Measurements from ENCODE around the gene CARMIL1.

DNA sequence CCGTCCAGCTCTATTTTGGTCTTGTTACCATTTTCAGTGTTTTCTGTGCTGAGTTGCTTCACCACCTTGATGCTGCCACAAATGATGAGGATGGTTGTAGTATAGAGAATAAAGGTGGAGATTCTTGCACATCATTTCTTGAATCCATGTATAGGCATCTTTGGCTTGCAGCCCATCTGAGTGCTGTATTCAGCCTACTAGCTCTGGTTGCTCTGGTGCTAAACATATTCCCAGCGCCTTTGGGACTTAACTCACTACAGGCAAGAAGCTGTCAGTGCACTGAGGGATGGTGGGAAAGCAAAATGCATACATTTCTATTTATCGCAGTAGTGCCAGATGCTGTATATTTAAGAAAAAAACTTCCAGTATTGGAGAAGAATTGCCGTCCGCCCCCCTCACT lies 86.0 kb downstream of the CARMIL1 start:
- no peak for TF ChIP-seq POLR2A (IDR thresholded peaks at IDR 0.05)
- TF ChIP-seq, protein P1, sequence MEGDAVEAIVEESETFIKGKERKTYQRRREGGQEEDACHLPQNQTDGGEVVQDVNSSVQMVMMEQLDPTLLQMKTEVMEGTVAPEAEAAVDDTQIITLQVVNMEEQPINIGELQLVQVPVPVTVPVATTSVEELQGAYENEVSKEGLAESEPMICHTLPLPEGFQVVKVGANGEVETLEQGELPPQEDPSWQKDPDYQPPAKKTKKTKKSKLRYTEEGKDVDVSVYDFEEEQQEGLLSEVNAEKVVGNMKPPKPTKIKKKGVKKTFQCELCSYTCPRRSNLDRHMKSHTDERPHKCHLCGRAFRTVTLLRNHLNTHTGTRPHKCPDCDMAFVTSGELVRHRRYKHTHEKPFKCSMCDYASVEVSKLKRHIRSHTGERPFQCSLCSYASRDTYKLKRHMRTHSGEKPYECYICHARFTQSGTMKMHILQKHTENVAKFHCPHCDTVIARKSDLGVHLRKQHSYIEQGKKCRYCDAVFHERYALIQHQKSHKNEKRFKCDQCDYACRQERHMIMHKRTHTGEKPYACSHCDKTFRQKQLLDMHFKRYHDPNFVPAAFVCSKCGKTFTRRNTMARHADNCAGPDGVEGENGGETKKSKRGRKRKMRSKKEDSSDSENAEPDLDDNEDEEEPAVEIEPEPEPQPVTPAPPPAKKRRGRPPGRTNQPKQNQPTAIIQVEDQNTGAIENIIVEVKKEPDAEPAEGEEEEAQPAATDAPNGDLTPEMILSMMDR (IDR thresholded peaks at IDR 0.05), result no peak
